GM21360 (cell line): Measurements from ENCODE around the gene TECTB.

ENCODE experiments used
- ATAC-seq: cut with Tn5 transposase; IDR thresholded peaks from one replicate; pipeline ENCODE4 v1.9.1; 2021; ENCODE audit warnings: mild to moderate bottlenecking, moderate library complexity; ENCODE audit not compliant: unreplicated experiment

Gene TECTB

GRCh38 chr10:112271982-112272381 lies 11.2 kb upstream of the TECTB start:
- no peak for ATAC-seq

- no peak for ATAC-seq
Observed at GRCh38 chr10:112274831-112275230, 8.4 kb upstream of the TECTB start.

- ATAC-seq = no peak
Observed at GRCh38 chr10:112275512-112276245, 7.5 kb upstream of the TECTB start.

- ATAC-seq = no peak
Observed at GRCh38 chr10:112278871-112279270, 4.3 kb upstream of the TECTB start.

GRCh38 chr10:112279433-112279832 lies 3.8 kb upstream of the TECTB start:
- ATAC-seq = no peak

- no peak for ATAC-seq
Observed at GRCh38 chr10:112280205-112280921, 2.8 kb upstream of the TECTB start.

- no peak for ATAC-seq
Observed at GRCh38 chr10:112282086-112282485, 1.1 kb upstream of the TECTB start.

- no peak for ATAC-seq
Observed at GRCh38 chr10:112286837-112287818, 3.9 kb downstream of the TECTB start.

GRCh38 chr10:112287844-112288243 lies 4.6 kb downstream of the TECTB start:
- ATAC-seq = no peak

GRCh38 chr10:112288486-112288885 lies 5.3 kb downstream of the TECTB start:
- ATAC-seq = no peak

GRCh38 chr10:112289373-112290053 lies 6.3 kb downstream of the TECTB start:
- ATAC-seq = no peak

GRCh38 chr10:112290054-112290373 lies 6.8 kb downstream of the TECTB start:
- ATAC-seq = no peak

- ATAC-seq = no peak
Observed at GRCh38 chr10:112294169-112294568, 11.0 kb downstream of the TECTB start.

GRCh38 chr10:112295853-112296830 lies 12.9 kb downstream of the TECTB start:
- no peak for ATAC-seq

- no peak for ATAC-seq
Observed at GRCh38 chr10:112296908-112297331, 13.7 kb downstream of the TECTB start.

- no peak for ATAC-seq
Observed at GRCh38 chr10:112298581-112298980, 15.4 kb downstream of the TECTB start.

- ATAC-seq = no peak
Observed at GRCh38 chr10:112299456-112299855, 16.3 kb downstream of the TECTB start.

GRCh38 chr10:112302335-112302734 lies 19.1 kb downstream of the TECTB start:
- ATAC-seq = no peak

GRCh38 chr10:112303528-112303927 lies 20.3 kb downstream of the TECTB start:
- no peak for ATAC-seq
